GM18508 (cell line): ENCODE measurements around the gene PPM1H.
A peak's percentile ranks its signal among the peaks of the same experiment; 100 is the strongest.
"Not testable (repeated sequence)": the region's sequence is repeated elsewhere in the genome, so short reads cannot be mapped to it uniquely, and the experiment has no call there.

Experiments
- ATAC-seq: cut with Tn5 transposase; IDR thresholded peaks from one replicate; pipeline ENCODE4 v1.9.1; 2021; ENCODE audit warnings: moderate number of reproducible peaks; ENCODE audit not compliant: insufficient read depth, unreplicated experiment

PPM1H gene

GRCh38 chr12:62776575-62776974 is 158.4 kb downstream of the PPM1H start:
- ATAC-seq: no peak

GRCh38 chr12:62774794-62775193 is 160.2 kb downstream of the PPM1H start:
- ATAC-seq: no peak

GRCh38 chr12:62772416-62772955 is 162.5 kb downstream of the PPM1H start:
- ATAC-seq: no peak

- no peak for ATAC-seq
Observed at GRCh38 chr12:62771828-62772227, 163.1 kb downstream of the PPM1H start.

GRCh38 chr12:62770381-62770780 is 164.6 kb downstream of the PPM1H start:
- ATAC-seq: no peak

GRCh38 chr12:62769076-62769619 is 165.8 kb downstream of the PPM1H start:
- ATAC-seq: no peak

GRCh38 chr12:62767946-62768345 is 167.0 kb downstream of the PPM1H start:
- ATAC-seq: no peak

GRCh38 chr12:62767496-62767895 is 167.5 kb downstream of the PPM1H start:
- no peak for ATAC-seq

GRCh38 chr12:62766496-62766895 is 168.5 kb downstream of the PPM1H start:
- ATAC-seq: no peak

- ATAC-seq: no peak
Observed at GRCh38 chr12:62763861-62764645, 170.9 kb downstream of the PPM1H start.

- no peak for ATAC-seq
Observed at GRCh38 chr12:62763312-62763711, 171.6 kb downstream of the PPM1H start.

- no peak for ATAC-seq
Observed at GRCh38 chr12:62762645-62763044, 172.3 kb downstream of the PPM1H start.

GRCh38 chr12:62761658-62762057 is 173.3 kb downstream of the PPM1H start:
- ATAC-seq: no peak

- ATAC-seq: peak; percentile 100
Observed at GRCh38 chr12:62760779-62761178, 174.2 kb downstream of the PPM1H start.

GRCh38 chr12:62760341-62760740 is 174.6 kb downstream of the PPM1H start:
- not testable (repeated sequence) for ATAC-seq

GRCh38 chr12:62758216-62758615 is 176.7 kb downstream of the PPM1H start:
- no peak for ATAC-seq

- ATAC-seq: no peak
Observed at GRCh38 chr12:62757048-62757447, 177.9 kb downstream of the PPM1H start.

- no peak for ATAC-seq
Observed at GRCh38 chr12:62754706-62755105, 180.2 kb downstream of the PPM1H start.

- no peak for ATAC-seq
Observed at GRCh38 chr12:62751810-62752155, 183.2 kb downstream of the PPM1H start.

GRCh38 chr12:62750941-62751809 is 183.8 kb downstream of the PPM1H start:
- ATAC-seq: no peak

GRCh38 chr12:62749586-62749985 is 185.4 kb downstream of the PPM1H start:
- ATAC-seq: no peak
